T-helper 2 cell treated with Interferon-gamma antibody and Interleukin-4, amounts not matched to agents 5 μg/mL and 100 μg/mL, for 36 hours (primary cell): ENCODE results near the gene BCAS3.
A peak's percentile ranks its signal among the peaks of the same experiment; 100 is the strongest.

Experiments
- DNase-seq: peaks from one replicate; pipeline ENCODE4 v3.0.0; 2021; ENCODE audit warnings: low spot score
- H3K27ac Mint-ChIP-seq: one replicate; pipeline ENCODE4 v1.8.0; 2021; ENCODE audit warnings: mild to moderate bottlenecking, mixed read lengths
- H3K27me3 Mint-ChIP-seq: one replicate; pipeline ENCODE4 v1.8.0; 2021; ENCODE audit warnings: low read depth, mixed read lengths
- H3K36me3 Mint-ChIP-seq: one replicate; pipeline ENCODE4 v1.8.0; 2021; ENCODE audit warnings: low read depth, mixed read lengths
- H3K4me1 Mint-ChIP-seq: one replicate; pipeline ENCODE4 v1.8.0; 2021; ENCODE audit warnings: low read depth, mixed read lengths
- H3K4me3 Mint-ChIP-seq: one replicate; pipeline ENCODE4 v1.8.0; 2022; ENCODE audit warnings: mild to moderate bottlenecking, moderate library complexity, mixed read lengths
- H3K9me3 Mint-ChIP-seq: one replicate; pipeline ENCODE4 v1.8.0; 2021; ENCODE audit warnings: mixed read lengths

Gene BCAS3

DNA sequence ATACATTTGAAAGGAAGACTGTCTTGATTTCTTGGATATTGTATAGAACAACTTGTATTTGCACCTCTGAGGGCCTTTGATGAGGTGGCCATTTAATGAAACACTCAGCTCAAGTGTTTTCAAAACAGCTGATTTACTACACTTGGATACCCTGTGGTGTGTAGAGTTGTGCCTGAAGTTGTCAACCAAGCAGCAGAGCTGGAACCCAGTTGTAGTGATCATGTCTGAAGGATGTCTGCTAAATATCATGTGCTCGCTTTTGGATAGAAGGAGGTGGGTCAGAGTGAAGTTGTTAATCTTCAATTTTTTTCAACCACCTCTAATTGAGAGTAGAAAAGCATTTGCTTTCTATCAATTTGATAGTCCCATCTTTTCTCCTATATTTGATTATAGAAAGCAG lies 546.1 kb downstream of the BCAS3 start:
- Mint-ChIP-seq H3K4me3 (peak overlapping the region; percentile 69), H3K27me3 (no peaks in the 10 kb centered on the region), H3K4me1 (peaks cover 44% of the 10 kb centered on the region), H3K27ac (peak overlapping the region; percentile 10), H3K9me3 (no peaks in the 10 kb centered on the region), H3K36me3 (no peaks in the 10 kb centered on the region)
- no peak for DNase-seq

DNA sequence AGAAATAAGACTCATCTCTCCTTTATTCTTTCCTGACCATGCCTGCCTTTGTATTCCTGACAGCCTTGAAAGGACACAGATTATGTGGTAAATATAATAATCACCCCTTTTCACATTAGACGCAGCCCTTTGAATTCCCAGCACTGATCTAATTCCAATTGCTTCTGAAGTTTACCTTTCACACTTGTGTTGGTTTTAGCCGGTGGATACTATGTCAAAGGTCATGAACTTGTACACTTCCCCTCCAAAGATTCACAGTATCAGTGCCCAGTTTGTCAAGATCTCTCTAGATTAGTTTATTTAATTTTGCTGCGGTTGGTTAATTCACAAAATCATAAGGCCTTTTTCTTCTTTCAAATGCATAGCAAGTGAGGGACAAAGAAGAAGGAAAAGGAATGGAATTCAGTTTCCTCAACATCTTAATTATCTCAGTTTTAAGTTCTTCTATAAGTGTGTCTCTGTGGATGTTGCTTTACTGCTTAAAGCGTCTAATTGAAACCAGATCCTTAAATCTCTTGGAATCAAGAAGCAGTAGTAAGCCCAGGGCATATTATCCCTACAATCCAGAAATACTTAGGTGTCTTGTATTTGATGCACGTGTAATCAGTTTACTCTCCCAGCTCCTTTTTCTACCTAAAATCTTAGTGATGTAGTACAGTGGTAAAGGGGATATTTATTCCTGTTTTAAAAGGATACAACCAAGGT lies 547.7 kb downstream of the BCAS3 start:
- no peak overlapping the region for H3K4me3 Mint-ChIP-seq
- no peak for DNase-seq
- H3K36me3 Mint-ChIP-seq: no peaks in the 10 kb centered on the region
- no peaks in the 10 kb centered on the region for H3K27me3 Mint-ChIP-seq
- H3K9me3 Mint-ChIP-seq: no peaks in the 10 kb centered on the region
- peaks cover 38% of the 10 kb centered on the region for H3K4me1 Mint-ChIP-seq
- H3K27ac Mint-ChIP-seq: no peak overlapping the region

- Mint-ChIP-seq H3K36me3 (no peaks in the 10 kb centered on the region), H3K4me1 (peaks cover 26% of the 10 kb centered on the region), H3K9me3 (no peaks in the 10 kb centered on the region), H3K4me3 (no peak overlapping the region), H3K27me3 (no peaks in the 10 kb centered on the region), H3K27ac (no peak overlapping the region)
- DNase-seq: no peak
These were observed 550.2 kb downstream of the BCAS3 start for GRCh38 chr17:61227866-61228265.

GRCh38 chr17:61230461-61230860 lies 552.8 kb downstream of the BCAS3 start:
- no peak for DNase-seq
- no peaks in the 10 kb centered on the region for H3K9me3 Mint-ChIP-seq
- peaks cover 17% of the 10 kb centered on the region for H3K4me1 Mint-ChIP-seq
- H3K27me3 Mint-ChIP-seq: no peaks in the 10 kb centered on the region
- H3K4me3 Mint-ChIP-seq: no peak overlapping the region
- no peak overlapping the region for H3K27ac Mint-ChIP-seq
- H3K36me3 Mint-ChIP-seq: no peaks in the 10 kb centered on the region

DNA sequence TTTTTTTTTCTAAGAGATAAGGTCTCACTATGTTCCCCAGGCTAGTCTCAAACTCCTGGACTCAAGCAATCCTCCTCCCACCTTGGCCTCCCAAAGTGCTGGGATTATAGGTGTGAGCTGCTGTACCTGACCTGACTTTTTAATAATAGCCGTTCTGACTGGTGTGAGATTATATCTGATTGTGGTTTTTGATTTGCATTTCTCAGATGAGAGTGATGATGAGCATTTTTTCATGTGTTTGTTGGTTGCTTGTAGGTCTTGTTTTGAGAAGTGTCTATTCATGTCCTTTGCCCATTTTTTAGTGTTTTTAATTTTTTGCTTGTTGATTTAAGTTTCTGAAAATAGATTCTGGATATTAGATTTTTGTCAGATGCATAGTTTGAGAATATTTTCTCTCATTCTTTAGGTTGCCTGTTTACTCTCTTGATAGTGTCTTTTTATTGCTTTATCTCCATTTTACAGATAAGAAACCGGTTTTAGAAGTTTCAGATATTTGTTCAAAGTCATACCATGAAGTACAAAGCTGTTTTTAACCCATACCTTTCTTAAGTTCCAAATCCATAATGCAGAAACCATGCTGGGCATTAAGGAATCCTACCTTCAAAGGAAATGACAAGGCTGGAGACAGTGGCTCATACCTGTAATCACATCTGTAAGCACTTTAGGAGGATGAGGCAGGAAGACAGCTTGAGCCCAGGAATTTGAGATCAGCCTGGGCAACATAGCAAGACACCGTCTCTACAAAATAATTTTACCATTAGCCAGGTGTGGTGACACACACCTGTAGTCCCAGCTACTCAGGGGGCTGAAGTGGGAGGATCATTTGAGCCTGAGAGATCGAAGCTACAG lies 553.5 kb downstream of the BCAS3 start:
- no peaks in the 10 kb centered on the region for H3K27me3 Mint-ChIP-seq
- H3K9me3 Mint-ChIP-seq: no peaks in the 10 kb centered on the region
- no peaks in the 10 kb centered on the region for H3K36me3 Mint-ChIP-seq
- no peak overlapping the region for H3K4me3 Mint-ChIP-seq
- H3K27ac Mint-ChIP-seq: no peak overlapping the region
- H3K4me1 Mint-ChIP-seq: peaks cover 17% of the 10 kb centered on the region
- DNase-seq: no peak

- Mint-ChIP-seq H3K36me3 (no peaks in the 10 kb centered on the region), H3K27ac (no peak overlapping the region), H3K9me3 (no peaks in the 10 kb centered on the region), H3K4me1 (peaks cover 17% of the 10 kb centered on the region), H3K27me3 (no peaks in the 10 kb centered on the region), H3K4me3 (no peak overlapping the region)
- DNase-seq: no peak
These were observed 555.2 kb downstream of the BCAS3 start for GRCh38 chr17:61232871-61233270.

- Mint-ChIP-seq H3K36me3 (no peaks in the 10 kb centered on the region), H3K27ac (no peak overlapping the region), H3K9me3 (no peaks in the 10 kb centered on the region)
These were observed 556.5 kb downstream of the BCAS3 start for GRCh38 chr17:61233991-61234750.

DNA sequence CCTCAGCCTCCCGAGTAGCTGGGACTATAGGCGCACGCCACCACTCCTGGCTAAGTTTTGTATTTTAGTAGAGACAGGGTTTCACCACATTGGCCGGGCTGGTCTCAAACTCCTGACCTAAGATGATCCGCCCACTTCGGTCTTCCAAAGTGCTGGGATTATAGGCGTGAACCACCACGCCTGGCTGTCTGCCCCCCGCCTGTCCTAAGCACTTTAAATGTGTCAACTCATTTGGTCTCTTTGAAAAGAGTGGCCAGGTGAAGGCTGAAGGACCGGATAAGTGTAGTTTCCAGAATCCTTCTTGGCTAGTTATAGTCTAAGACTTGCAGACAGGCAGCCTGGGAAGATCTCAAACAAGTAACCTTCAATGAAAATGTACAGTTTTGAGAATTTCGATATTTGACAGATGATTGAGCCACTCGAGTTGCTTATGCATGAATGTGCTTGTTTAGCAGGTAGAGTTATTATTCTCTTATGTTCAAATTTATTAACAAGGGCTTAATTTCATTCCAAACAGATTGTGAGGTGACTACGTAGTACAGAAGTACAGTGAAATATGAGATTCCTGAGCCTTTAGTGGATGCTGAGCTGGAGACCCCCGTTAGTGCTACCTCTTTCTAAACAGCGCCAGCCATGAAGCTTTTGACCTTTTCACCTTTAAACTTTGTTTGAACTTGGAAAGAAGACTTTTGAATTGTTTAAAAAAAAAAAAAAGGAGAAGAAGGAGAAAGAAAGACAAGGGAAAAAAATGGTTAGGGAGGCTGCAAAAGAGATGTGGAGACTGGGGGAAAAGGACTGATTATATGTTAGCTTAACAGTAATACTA lies 557.6 kb downstream of the BCAS3 start:
- DNase-seq: no peak
- no peak overlapping the region for H3K4me3 Mint-ChIP-seq
- H3K36me3 Mint-ChIP-seq: no peaks in the 10 kb centered on the region
- no peaks in the 10 kb centered on the region for H3K27me3 Mint-ChIP-seq
- peaks cover 22% of the 10 kb centered on the region for H3K4me1 Mint-ChIP-seq
- H3K9me3 Mint-ChIP-seq: no peaks in the 10 kb centered on the region
- no peak overlapping the region for H3K27ac Mint-ChIP-seq

More at GRCh38 chr17:61233991-61234750, 556.5 kb downstream of the BCAS3 start:
- Mint-ChIP-seq H3K4me3 (no peak overlapping the region), H3K27me3 (no peaks in the 10 kb centered on the region), H3K4me1 (peaks cover 19% of the 10 kb centered on the region)
- no peak for DNase-seq

DNA sequence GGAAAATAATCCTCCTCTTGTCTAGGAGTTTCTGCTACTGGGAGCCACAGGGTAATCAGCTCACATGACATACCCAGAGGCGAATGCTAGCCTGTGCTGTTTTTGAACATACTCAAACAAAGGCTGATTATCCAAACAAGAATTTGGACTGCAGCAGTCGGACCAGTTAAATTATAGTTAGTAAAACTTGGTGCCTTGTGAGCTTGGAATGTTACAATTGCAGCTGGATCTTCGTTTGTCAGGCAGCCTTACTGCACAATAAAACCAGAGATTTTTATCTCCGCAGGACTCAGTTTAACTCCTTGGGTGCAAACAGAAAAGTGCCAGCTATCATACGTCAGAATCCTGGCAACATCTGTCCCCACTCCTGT lies 558.2 kb downstream of the BCAS3 start:
- no peak for DNase-seq
- no peak overlapping the region for H3K27ac Mint-ChIP-seq
- no peak overlapping the region for H3K4me3 Mint-ChIP-seq

GRCh38 chr17:61237275-61237674 lies 559.6 kb downstream of the BCAS3 start:
- no peaks in the 10 kb centered on the region for H3K9me3 Mint-ChIP-seq
- peaks cover 11% of the 10 kb centered on the region for H3K4me1 Mint-ChIP-seq
- H3K4me3 Mint-ChIP-seq: no peak overlapping the region
- no peak for DNase-seq
- H3K36me3 Mint-ChIP-seq: no peaks in the 10 kb centered on the region
- H3K27ac Mint-ChIP-seq: no peak overlapping the region
- H3K27me3 Mint-ChIP-seq: no peaks in the 10 kb centered on the region

More for the DNA sequence above, 558.2 kb downstream of the BCAS3 start:
- Mint-ChIP-seq H3K9me3 (no peaks in the 10 kb centered on the region), H3K4me1 (peaks cover 17% of the 10 kb centered on the region), H3K36me3 (no peaks in the 10 kb centered on the region), H3K27me3 (no peaks in the 10 kb centered on the region)

DNA sequence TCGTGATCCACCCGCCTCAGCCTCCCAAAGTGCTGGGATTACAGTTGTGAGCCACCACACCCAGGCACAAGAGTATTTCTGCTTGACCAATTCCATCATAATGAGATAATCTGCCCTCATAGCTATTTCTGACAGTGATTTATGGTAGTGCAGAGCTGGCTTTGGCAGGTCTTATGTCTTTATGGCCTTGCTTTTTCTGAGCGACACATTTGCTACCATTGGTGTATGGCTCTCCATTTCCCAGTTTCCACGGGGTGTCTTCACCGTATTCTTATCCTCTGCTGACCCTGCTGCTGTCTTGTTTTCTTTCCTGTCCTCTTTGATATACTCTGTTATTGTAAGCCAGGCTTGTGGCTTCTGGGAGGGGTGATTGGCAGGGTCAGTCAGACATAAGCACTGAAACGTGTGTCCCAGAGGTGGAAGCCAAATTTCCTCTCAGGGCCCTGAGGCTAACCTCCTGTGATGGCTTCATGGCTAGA lies 560.8 kb downstream of the BCAS3 start:
- Mint-ChIP-seq H3K4me3 (no peak overlapping the region), H3K36me3 (no peaks in the 10 kb centered on the region)
- no peak for DNase-seq

DNA sequence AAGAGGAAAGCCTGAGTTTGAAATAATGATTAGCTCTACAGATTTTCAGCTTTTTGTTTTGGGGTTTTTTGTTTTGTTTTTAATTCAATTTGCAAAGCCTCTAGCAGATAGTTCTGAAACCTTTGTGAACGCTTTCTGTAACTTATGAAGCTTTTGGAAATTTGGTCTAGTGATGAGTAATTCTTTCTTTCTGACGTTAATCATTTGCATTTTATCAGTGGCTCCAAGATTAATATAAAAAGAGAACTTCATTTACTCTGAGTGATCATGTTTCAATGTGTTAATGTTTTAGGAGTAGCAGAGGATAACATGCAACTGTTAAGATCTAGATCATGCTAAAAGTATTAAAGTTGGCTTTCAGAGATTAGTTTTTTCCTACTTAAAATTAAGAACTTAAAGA lies 561.7 kb downstream of the BCAS3 start:
- no peak overlapping the region for H3K4me3 Mint-ChIP-seq
- DNase-seq: no peak
- H3K9me3 Mint-ChIP-seq: peaks cover 4% of the 10 kb centered on the region
- peaks cover 11% of the 10 kb centered on the region for H3K4me1 Mint-ChIP-seq
- no peaks in the 10 kb centered on the region for H3K36me3 Mint-ChIP-seq
- H3K27ac Mint-ChIP-seq: no peak overlapping the region
- H3K27me3 Mint-ChIP-seq: no peaks in the 10 kb centered on the region

More for the DNA sequence above, 560.8 kb downstream of the BCAS3 start:
- H3K27ac Mint-ChIP-seq: no peak overlapping the region
- no peaks in the 10 kb centered on the region for H3K27me3 Mint-ChIP-seq
- H3K9me3 Mint-ChIP-seq: peaks cover 4% of the 10 kb centered on the region
- H3K4me1 Mint-ChIP-seq: peaks cover 11% of the 10 kb centered on the region

DNA sequence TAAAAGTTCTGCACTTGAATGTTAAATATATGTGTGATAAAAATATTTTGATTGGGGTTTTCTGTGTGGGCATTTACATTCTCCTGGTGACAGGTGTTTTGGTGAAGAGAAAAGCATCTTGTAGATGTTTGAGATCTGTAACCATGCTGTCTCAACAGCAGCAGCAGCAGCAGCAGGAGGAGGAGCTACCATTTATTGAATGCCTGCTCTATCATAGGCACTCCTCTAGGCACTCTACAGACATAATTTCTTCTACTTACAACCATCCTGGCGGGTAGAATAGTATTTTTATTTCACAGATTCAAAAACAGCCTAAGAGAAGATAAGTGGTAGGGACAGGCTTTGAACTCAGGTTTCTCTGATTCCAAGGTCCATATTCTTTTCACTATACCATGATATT lies 562.3 kb downstream of the BCAS3 start:
- Mint-ChIP-seq H3K27ac (peak overlapping the region; percentile 31), H3K4me3 (no peak overlapping the region), H3K4me1 (peaks cover 11% of the 10 kb centered on the region), H3K36me3 (no peaks in the 10 kb centered on the region), H3K27me3 (no peaks in the 10 kb centered on the region), H3K9me3 (peaks cover 4% of the 10 kb centered on the region)
- no peak for DNase-seq
